ENCODE measurements around the gene CDH23.

- no peak for TF ChIP-seq YY1 (IDR thresholded peaks at IDR 0.05; ENCODE audit: insufficient read depth, insufficient read length)
- TF ChIP-seq ZNF274 (IDR thresholded peaks at IDR 0.05; ENCODE audit: low read depth, low read length): no peak
- no peak for TF ChIP-seq SUZ12 (IDR thresholded peaks at IDR 0.05; ENCODE audit: extremely low read depth, insufficient read depth, insufficient read length)
Measured at GRCh38 chr10:71675295-71675970, 278.7 kb downstream of the CDH23 start.

Data from NT2/D1 (cell line).